Effector CD4-positive, alpha-beta T cell (primary cell): Measurements from ENCODE around the gene LGI1.
A peak's percentile ranks its signal among the peaks of the same experiment; 100 is the strongest.
"Not testable (repeated sequence)": the region's sequence is repeated elsewhere in the genome, so short reads cannot be mapped to it uniquely, and the experiment has no call there.

Experiments
- DNase-seq: peaks from one replicate; pipeline ENCODE4 v3.0.0-alpha.2; 2020

LGI1 gene

GRCh38 chr10:93812659-93813338 is 55.1 kb downstream of the LGI1 start:
- DNase-seq: no peak

- peak; percentile 4 for DNase-seq
These were observed 56.0 kb downstream of the LGI1 start for GRCh38 chr10:93813507-93814465.

- no peak for DNase-seq
These were observed 57.8 kb downstream of the LGI1 start for GRCh38 chr10:93815304-93816096.

GRCh38 chr10:93816123-93816747 is 58.5 kb downstream of the LGI1 start:
- DNase-seq: no peak

- no peak for DNase-seq
These were observed 60.4 kb downstream of the LGI1 start for GRCh38 chr10:93818086-93818485.

GRCh38 chr10:93819520-93819919 is 61.8 kb downstream of the LGI1 start:
- DNase-seq: no peak

GRCh38 chr10:93820434-93820833 is 62.7 kb downstream of the LGI1 start:
- DNase-seq: no peak

- no peak for DNase-seq
These were observed 63.5 kb downstream of the LGI1 start for GRCh38 chr10:93821051-93821772.

- DNase-seq: no peak
These were observed 68.6 kb downstream of the LGI1 start for GRCh38 chr10:93826355-93826754.

- DNase-seq: no peak
These were observed 69.5 kb downstream of the LGI1 start for GRCh38 chr10:93827056-93827804.

GRCh38 chr10:93831065-93831464 is 73.3 kb downstream of the LGI1 start:
- not testable (repeated sequence) for DNase-seq

GRCh38 chr10:93835770-93836169 is 78.0 kb downstream of the LGI1 start:
- no peak for DNase-seq

- DNase-seq: no peak
These were observed 80.1 kb downstream of the LGI1 start for GRCh38 chr10:93837822-93838221.

GRCh38 chr10:93838278-93838677 is 80.5 kb downstream of the LGI1 start:
- no peak for DNase-seq

GRCh38 chr10:93841961-93842360 is 84.2 kb downstream of the LGI1 start:
- DNase-seq: no peak

GRCh38 chr10:93844979-93845626 is 87.4 kb downstream of the LGI1 start:
- DNase-seq: no peak
